HG02678 (cell line): Measurements from ENCODE around the gene TMEM44.
"Not testable (repeated sequence)": the region's sequence is repeated elsewhere in the genome, so short reads cannot be mapped to it uniquely, and the experiment has no call there.

Source experiments
- ATAC-seq: cut with Tn5 transposase; IDR thresholded peaks from one replicate; pipeline ENCODE4 v1.9.1; 2021; ENCODE audit warnings: mild to moderate bottlenecking, moderate library complexity; ENCODE audit not compliant: unreplicated experiment

The TMEM44 gene

GRCh38 chr3:194615226-194615625, 18.0 kb downstream of the TMEM44 start:
- ATAC-seq, result no peak

- no peak for ATAC-seq
Measured at GRCh38 chr3:194612221-194612620, 21.0 kb downstream of the TMEM44 start.

GRCh38 chr3:194610689-194611088, 22.5 kb downstream of the TMEM44 start:
- ATAC-seq, result no peak

- no peak for ATAC-seq
Measured at GRCh38 chr3:194609601-194610000, 23.6 kb downstream of the TMEM44 start.

- no peak for ATAC-seq
Measured at GRCh38 chr3:194608981-194609380, 24.2 kb downstream of the TMEM44 start.

GRCh38 chr3:194607592-194608389, 25.4 kb downstream of the TMEM44 start:
- no peak for ATAC-seq

- ATAC-seq, result no peak
Measured at GRCh38 chr3:194606941-194607340, 26.3 kb downstream of the TMEM44 start.

- ATAC-seq, result no peak
Measured at GRCh38 chr3:194606163-194606562, 27.1 kb downstream of the TMEM44 start.

- ATAC-seq, result not testable (repeated sequence)
Measured at GRCh38 chr3:194605314-194605713, 27.9 kb downstream of the TMEM44 start.

- ATAC-seq, result no peak
Measured at GRCh38 chr3:194604837-194605236, 28.4 kb downstream of the TMEM44 start.

- ATAC-seq, result no peak
Measured at GRCh38 chr3:194604126-194604525, 29.1 kb downstream of the TMEM44 start.

GRCh38 chr3:194602669-194603171, 30.5 kb downstream of the TMEM44 start:
- no peak for ATAC-seq

- ATAC-seq, result no peak
Measured at GRCh38 chr3:194598771-194599557, 34.3 kb downstream of the TMEM44 start.

GRCh38 chr3:194596906-194597305, 36.3 kb downstream of the TMEM44 start:
- no peak for ATAC-seq

GRCh38 chr3:194592798-194593752, 40.1 kb downstream of the TMEM44 start:
- ATAC-seq, result no peak

- ATAC-seq, result no peak
Measured at GRCh38 chr3:194588741-194589140, 44.5 kb downstream of the TMEM44 start.

- ATAC-seq, result no peak
Measured at GRCh38 chr3:194588236-194588635, 45.0 kb downstream of the TMEM44 start.

GRCh38 chr3:194587438-194587931, 45.7 kb downstream of the TMEM44 start:
- no peak for ATAC-seq

- no peak for ATAC-seq
Measured at GRCh38 chr3:194586836-194587235, 46.4 kb downstream of the TMEM44 start.

- no peak for ATAC-seq
Measured at GRCh38 chr3:194585880-194586281, 47.3 kb downstream of the TMEM44 start.

GRCh38 chr3:194584866-194585265, 48.4 kb downstream of the TMEM44 start:
- no peak for ATAC-seq
